Fibroblast of skin of back (primary cell): ENCODE measurements around the gene FCHSD1. TPM values are rescaled to one million over a fixed set of nuclear protein-coding genes. Genes with fewer than 3 reads are reported as not detected.

Experiments used
- DNase-seq: peaks from one replicate; pipeline ENCODE4 v3.0.0-alpha.2; 2013
- polyA plus RNA-seq, 2 experiments: library from polyadenylated mRNA; unstranded; fragments of 120-200 nt; gene quantifications; one replicate each; pipeline ENCODE4 v1.2.1, GENCODE V29; 2013; ENCODE audit not compliant: insufficient read length in 2 of 2

FCHSD1 gene
- 27.7 TPM for polyA plus RNA-seq (2013, experiment 1 of 2; ENCODE audit: insufficient read length)
- polyA plus RNA-seq (2013, experiment 2 of 2; ENCODE audit: insufficient read length) = 29.9 TPM

DNA sequence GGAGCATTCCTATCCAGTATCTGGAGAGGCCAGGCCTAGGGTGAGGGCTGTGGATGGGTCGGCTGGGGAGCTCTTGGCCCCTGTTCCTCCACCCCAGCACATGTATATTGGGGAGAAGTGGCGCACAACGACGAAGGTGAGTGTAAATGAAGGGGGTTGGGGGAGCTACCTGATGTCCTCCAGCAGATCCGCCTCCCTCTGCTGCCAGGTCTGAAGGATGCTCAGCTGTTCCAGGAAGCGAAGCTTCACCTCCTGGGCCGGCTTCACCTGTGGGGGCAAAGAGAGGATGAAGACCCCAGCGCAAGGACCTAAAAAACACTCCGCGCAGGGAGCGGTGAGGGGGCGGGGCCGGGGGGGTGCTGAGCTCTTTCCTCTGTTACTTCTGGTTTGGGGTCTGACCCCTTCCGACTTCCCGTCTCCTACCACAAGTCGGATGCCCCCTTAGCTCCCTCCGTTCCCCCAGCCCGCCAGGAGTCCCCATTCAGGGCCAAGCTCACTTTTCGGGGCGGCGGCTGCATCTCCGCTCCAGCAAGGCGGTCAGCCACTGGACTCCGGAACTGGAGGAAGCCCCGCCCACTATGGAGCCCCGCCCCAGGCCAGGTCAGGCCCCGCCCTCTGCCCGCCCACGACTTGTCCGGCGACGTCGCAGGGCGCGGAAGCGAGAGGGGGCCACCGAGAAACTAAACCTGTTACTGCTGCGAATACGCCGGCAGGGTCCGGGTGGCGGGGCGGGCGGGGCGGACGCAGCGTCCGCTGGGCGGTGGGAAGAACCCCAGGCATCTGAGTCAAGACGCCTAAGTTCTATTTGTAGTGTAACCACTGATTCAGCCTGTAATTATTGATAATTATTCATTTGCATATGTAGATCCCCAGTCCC is at the start of gene FCHSD1:
FCHSD1 (minus strand) TSS at position 568 of the 877 bp plus-strand sequence; CDS start at position 518, 50 bp downstream.
- DNase-seq = peak; percentile 76

DNA sequence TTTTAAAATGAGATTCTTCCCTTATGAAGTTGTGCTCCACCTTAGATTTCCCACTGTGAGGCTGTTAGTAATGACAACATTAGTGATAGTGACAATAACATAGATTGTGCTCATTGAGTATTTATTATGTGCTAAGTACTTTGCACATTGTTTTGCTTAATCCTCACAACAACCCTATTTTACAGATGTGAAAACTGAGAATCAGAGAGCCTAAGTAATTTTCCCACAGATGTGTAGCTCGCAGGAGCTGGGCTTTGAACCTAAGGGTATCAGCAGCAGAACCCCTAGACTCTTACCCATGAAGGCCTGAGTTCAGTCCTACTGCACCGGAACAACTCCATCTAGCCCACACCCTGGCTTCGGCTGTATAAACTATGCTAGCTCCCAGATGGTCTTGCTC is 46.4 kb upstream of the FCHSD1 start:
- no peak for DNase-seq

DNA sequence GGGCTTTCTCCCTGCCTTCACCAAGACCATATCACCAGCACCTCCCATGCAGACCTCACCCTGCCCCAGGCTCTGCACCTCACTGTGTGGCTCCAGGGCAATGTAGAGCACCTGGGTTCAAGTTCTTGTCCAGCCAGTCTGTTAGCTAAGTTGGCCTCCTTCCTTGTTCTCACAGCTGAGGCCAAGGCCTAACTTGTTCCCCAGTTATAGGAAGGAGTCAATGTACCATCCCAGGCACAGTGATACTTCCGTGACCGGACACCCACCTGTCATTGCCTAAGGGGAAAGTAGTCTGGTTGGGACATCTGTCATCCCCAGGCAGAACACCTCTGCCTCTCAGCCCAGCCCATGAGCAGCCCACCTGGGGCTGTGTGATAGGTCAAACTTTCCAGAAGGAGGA is 45.2 kb upstream of the FCHSD1 start:
- no peak for DNase-seq

DNA sequence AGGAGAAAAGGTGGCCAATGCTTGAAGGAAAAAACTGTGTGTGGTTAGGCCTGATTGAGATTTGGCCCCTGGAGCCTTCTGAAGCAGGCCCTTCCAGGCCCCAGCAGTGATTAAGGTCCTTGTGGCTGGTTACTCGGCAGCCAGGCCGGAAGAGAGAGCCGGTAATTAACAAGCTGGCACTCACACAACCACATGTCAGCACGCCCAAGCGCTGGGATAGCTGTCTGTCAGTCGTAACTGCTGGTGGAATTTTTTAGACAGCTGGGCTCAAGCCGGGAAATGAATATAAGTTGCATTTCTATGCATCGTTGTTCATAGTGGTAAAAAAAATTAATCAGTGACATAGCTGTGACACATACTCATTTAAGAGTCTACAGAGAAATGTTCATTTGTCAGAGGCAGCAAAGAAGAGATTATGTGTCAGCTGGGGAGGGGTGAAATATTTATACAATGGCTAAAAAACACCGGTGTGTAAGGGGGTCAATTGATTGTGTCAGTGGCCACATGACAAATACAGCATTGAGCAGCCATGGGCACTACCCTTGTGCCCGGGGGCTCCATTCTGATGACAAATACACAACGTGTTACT is 44.5 kb upstream of the FCHSD1 start:
- peak; percentile 25 for DNase-seq

DNA sequence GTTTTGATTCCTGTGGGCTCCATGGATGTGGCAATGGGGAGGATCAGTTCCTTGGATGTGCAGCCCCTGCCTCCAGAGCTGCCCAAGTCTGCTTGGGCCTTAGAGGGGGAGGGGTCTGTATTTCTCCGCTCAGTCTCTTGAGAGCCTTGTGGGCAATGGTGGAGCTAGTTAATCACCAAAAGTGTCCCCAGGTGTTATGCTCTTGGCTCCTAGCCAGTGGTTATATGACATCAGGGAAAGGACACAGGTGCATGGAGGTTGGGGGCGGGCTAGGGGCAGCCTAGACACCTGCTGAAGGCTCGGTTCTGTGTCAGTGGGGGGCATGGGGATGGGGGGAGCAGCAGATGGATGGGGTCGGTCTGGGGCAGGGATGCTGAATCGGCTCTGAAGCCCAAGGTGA is 43.3 kb upstream of the FCHSD1 start:
- no peak for DNase-seq

DNA sequence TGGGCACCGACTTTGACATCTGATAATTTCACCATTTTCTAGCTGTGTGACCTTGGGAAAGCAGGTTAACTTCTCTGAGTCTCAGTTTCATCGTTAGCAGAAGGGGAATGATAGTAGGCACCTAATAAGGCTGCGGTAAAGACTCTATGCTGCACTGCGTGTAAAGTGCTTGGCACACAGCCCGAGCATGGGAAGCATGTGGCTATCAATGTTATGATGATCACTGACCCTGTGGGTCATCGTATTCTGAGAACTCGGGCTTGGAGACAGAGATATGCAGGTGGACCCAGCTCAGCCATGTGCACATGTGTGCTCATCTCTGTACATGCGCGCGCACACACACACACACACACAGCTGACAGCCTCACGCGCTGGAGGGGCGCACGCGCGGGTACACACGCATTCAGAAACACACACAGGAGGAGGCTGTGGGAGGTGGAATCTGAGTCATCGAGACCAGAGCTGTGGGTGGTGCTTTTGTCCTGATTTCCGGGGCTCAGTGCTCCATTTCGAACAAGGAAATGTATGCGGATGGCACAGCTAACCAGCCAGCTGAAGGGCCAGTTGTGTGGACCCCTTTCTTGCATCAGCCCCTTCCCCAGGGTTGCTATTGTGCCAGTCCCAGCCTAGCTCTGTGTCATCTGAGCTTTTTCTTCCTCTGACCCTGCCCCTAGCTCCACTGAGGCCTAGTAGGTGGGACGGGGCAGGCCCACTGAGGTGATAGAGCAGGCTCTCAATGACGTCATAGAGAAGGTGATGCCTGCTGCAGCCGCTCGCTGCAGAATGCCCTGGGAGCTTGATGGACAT is 41.9 kb upstream of the FCHSD1 start:
- DNase-seq = peak; percentile 39

DNA sequence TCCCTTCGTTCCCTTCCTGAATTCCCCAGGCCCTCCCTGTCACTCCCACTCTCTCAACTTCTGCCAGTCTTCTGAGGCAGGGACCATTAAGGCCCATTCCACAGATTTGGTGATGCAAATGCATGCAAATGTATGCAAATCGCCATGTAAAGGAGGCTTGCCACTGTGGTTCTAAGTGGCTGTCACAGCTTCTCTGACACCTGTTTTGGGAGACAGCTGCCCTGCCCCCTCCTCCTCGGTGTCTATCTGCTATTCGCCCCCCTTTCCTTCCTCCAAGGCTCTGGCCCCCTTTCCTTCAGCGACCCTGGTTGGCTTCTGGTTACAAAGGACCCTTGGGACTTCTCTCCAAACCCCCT is 41.3 kb upstream of the FCHSD1 start:
- DNase-seq = no peak

DNA sequence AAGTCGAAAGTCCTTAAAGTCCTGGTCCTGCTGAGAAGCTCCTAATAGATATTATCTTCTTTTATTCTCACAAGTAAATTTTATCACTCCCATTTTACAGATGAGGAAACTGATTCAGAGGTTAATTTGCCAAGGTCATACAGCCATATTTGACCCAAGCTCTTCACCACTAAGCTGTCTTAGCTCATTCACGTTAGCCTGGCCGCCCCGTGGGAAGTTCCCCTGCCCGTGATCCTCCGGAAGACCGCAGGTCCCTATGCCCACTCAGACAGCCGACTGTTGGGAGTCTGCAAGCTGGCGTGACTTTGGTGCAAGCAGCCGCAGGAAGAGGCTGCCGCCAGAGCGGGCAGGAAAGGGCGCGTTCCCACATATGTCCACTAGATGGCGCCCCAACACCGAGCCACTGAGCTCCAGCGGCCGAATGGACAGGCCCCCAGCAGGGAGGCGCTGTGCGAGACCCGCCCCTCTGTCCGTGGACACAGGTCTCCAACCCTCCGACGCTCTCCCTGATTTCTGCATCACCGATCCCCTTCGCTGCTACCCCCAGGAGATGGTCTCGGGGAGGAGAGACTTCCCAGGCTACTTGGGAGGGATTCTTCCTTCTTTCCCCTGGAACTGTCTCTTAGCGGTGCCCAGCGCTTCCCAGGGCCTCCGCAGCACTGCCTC is 40.8 kb upstream of the FCHSD1 start:
- peak; percentile 70 for DNase-seq

DNA sequence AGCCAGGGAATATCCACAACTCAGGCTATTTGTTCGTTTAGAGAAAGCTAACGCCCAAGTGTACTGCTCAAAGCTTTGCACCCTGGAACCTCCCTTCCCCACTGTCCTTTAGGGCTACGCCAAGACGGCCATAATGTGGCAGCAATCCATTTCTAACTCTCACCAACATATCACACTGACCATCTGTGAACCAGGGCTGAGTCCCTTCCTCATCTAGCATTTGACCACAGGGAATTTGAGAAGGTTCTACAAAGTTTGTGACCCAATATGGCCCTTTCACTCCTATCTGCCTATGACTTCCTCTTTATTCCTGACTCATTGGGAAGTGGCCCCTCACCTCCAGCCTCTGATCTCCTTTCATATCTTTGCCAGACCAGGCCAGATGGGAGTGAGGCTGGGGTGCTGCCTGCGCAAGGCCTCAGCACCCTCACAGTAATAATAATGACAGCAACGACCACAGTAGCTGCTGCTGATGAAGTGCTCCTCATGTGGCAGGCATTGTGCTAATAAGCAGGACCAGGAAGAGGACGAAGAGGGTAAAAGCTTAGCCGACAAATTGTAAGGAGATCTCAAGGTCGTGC is 40.2 kb upstream of the FCHSD1 start:
- no peak for DNase-seq

DNA sequence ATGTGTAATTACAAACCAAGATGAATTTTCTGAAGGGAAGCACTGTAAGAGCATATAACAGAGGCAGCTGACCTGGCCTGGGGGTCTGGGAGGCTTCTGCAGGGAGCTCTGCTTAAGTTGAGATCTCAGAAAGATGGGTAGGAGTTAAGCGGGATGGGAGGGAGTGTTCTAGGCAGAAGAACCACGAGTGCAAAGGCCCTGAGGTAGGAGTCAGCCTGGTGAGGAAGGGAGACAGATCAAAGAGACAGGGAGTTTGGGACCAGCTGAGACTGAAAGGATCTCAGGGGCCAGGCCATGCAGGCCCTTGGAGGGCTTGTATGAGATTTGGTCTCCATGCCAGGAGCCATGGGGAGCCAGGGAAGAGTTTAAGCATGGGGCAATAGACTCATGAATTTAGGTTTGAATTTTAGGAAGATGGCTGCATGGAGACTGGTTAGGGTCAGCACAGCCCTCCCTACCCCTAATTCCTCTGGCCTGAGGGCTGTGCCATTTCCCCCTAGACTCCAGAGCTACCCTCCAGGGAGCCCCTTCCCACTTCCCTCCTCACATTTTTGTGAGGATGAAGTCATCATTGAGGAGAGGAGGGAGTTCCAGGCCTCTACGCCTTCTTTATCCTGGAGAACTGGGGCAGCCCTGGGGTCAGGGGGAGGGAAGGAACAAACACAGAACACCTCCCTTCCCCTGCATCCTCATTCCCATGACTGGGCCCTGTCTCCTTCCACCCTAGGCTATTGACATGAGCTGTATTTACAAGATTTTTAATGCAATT is 35.6 kb upstream of the FCHSD1 start:
- peak; percentile 17 for DNase-seq

DNA sequence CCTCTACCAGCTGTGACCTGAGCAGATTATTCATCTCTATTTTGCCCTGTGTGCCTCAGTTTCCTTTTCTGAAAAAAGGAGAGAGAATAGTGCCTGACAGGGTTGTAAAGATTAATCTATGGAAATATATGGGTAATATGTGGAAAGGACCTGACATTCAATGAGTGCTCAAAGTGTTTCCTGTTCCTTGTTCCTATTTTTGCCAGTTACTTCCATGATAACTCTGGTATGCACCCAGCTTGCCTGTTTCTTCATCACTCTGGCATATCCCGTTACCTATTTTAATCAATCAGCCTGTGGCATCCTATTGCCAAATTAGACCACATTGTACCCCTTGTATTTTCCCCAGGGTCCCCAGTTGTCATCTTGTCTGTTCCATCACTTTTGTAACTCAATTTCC is 34.4 kb upstream of the FCHSD1 start:
- DNase-seq = no peak

DNA sequence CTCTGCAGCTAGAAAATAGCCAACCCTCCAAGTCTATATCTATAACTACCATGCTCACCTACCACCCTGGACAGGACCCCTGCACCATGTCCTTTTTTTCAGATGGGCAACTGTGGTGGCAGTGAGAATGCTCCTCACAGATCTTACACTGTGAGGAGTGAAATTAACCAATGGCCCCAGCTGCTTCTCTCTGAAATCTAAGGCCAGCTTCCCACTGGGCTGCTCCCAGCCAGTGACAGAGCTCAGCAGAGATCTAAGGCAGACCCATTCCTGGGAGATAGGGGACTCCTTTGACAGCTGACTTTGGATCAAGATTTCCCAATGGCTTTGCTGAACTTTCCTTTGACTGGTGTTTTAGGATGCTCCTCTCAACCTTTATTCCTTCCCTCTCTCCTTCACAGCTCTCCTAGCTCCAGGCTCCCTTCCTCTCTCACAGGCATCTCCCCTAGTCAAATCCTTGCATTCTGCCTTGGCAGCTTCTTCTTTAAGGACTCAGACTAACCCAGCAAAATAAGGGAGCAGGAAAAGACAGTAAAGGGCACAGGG is 32.5 kb upstream of the FCHSD1 start:
- DNase-seq = no peak

DNA sequence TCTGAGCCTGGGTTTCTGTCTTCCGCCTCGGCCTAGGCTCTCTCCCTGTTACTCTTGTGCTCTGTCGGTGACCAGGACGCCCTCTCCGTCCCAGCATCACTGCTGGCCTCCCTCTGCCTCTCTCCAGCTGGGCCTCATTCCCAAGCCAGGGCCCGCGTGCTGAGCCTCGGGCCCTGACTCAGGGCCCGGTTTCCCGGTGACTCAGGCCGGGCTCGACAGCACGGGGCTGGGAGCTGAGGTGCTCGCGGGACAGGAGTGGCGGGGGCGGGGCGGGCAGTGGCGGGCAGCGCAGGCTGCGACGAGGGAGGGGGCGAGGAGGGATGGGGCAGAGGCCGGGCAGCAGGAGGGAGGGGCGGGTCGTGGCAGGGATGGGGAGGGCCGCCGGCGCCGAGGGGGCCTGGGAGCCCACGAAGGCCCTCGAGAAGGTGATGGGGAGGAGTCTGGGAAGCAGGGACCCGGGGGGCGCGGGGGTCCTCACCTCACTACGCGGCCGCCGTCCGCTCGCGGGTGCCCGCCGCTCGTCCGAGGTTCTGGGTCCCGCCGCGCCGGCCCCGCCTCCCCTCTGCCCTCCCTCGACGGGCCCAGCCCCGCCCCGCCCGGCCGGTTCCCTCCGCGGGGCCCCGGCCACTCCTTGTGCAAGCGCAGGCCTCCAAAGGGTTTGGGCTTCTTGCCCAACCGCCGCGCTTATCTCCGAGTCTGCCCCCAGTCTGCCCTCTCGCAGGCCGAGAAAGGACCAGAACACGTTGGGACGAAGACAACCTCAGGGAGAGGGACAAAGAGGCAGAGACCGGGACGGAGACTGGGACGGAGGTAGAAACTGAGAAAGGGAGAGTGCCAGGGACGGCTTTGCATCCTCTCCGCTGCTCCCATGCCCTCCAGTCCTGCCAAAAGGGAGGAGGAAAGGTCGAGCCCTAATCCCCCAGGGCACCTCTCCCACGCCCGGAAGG is 30.8 kb upstream of the FCHSD1 start, which contains the start of gene ARAP3:
ARAP3 (minus strand) TSS at position 536 of the 947 bp plus-strand sequence. CDS start 1,744 bp downstream, outside the sequence.
- DNase-seq = peak; percentile 87

DNA sequence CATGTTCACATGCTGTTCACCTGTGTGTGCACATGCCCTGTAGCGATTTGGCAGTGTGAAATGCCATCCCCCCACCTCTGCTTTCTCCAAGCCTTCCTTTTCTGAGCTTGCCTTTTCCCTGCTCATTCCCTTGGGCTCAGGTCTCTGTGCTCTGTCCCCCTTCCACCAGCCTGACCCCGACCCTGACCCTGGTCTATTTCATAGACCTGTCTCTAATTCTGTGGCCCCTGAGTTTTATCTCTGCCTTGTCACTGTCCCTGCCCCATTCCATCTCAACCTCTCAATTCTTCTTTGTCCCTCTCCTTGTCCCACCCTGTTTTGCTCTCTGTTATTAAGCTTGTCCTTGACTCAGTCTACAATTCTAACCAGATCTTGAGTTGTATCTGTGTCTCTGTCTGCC is 30.1 kb upstream of the FCHSD1 start:
- no peak for DNase-seq

DNA sequence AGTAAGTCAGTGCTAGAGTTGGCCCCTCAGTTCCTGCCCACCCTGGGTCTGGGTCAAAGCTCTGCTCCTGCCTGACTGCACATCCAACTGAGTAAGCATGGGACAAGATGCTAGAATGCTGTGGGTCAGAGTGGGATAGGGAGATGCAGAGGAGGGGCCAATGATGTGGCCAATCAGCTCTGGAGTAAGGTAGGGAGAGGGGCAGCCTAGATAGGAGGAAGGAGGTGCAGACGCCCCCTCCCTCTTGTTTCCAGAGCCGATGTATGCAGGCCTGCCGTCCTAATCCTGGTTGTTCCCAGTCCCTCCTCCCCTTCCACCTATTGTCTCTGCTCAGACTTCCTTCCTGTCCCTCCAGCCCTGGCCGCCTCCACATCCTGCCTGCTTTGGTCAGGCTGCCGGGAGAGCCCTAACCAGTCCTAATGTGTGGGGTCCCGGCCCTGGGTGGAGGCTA is 29.6 kb upstream of the FCHSD1 start:
- DNase-seq = peak; percentile 33

DNA sequence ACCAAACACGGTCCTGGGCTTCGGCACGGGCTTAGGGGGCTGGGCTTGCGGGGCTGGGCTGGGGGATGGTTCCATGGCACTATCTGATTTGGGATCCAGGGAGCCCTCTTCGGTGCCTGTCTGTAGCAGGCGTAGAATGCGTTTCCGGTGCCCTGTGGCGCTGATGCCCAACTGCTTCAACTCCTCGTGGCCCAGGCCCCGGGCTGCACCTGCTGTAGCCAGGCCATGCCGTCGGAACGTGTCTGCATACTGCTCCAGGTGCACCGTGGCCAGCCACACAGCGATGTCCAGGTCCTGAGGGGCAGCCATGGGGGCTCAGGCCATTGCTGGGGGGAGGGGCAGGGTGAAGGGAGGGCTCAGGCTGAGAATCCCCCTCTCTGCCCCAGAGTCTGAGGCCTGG is 29.0 kb upstream of the FCHSD1 start:
- no peak for DNase-seq

DNA sequence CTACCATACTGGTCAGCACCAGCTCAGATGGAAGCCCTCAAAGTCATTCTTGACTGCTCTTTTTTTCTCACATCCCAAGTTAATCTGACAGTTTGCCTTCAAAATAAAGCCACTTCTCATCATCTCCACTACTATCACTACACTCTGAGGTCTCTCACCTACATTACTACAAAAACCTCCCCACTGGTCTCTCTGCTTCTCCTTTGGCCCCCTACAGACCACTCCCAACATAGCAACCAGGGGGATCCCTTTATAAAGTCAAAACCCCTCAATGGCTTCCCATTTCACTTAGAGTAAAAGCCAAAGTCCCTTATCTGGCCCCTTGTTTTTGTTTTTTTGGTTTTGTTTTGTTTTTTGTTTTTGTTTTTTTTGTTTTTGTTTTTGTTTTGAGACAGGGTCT is 26.2 kb upstream of the FCHSD1 start:
- DNase-seq = peak; percentile 16

DNA sequence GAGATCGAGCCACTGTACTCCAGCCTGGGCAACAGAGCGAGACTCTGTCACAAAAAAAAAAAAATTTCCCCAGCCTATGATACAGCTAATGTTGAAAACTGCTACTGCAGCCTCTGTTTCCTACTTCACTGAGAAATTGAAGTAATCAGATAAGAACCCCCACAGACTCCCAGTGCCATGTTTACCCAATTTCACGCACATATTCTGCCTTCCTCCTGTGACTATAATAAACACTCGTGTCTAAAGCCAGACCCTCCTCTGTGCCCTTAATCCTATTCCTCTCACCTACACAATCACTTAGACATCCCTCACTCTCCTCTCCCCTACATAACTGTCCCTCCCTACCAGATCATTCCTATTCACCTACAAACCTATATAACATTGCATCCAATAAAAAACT is 24.5 kb upstream of the FCHSD1 start:
- no peak for DNase-seq

DNA sequence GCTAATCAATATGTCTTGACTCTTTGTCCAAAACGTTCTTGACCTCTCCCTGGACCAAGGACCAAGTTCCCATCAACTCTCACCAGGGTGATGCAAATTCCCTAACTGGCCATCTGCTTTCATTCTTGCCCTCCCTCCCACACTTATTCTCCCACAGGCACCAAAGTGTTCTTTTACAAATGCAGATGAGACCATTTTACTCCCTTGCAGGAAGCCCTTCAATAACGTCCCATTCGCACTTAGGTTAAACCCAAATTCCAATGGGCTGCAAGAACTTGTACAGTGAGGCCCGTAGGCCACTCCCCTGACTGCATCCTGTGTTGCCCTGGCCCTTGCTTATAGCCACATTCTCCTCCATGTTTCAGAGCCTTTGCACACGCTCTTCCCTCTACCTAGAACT is 23.5 kb upstream of the FCHSD1 start:
- DNase-seq = no peak
